LoVo (cell line): ENCODE data around the gene ANXA1.

Experiments used
- DNase-seq: peaks from one replicate; pipeline ENCODE4 v3.0.0-alpha.2; 2016; ENCODE audit warnings: low spot score

ANXA1 gene

GRCh38 chr9:73151653-73152542 lies at the start of gene ANXA1:
ANXA1 (plus strand) TSS chr9:73151865; CDS start chr9:73158536, 6,671 bp downstream.
- peak; percentile 87 for DNase-seq

GRCh38 chr9:73104342-73104741 lies 47.3 kb upstream of the ANXA1 start:
- DNase-seq: no peak

GRCh38 chr9:73104921-73105320 lies 46.7 kb upstream of the ANXA1 start:
- no peak for DNase-seq

GRCh38 chr9:73107489-73108069 lies 44.1 kb upstream of the ANXA1 start:
- peak; percentile 57 for DNase-seq

GRCh38 chr9:73114058-73114457 lies 37.6 kb upstream of the ANXA1 start:
- peak; percentile 27 for DNase-seq

GRCh38 chr9:73114958-73115357 lies 36.7 kb upstream of the ANXA1 start:
- DNase-seq: no peak

- DNase-seq: no peak
Measured at GRCh38 chr9:73116031-73116430, 35.6 kb upstream of the ANXA1 start.

- no peak for DNase-seq
Measured at GRCh38 chr9:73116880-73117279, 34.8 kb upstream of the ANXA1 start.

GRCh38 chr9:73118286-73118685 lies 33.4 kb upstream of the ANXA1 start:
- no peak for DNase-seq

GRCh38 chr9:73118898-73119554 lies 32.6 kb upstream of the ANXA1 start:
- DNase-seq: peak; percentile 38

GRCh38 chr9:73121375-73121935 lies 30.2 kb upstream of the ANXA1 start:
- DNase-seq: no peak

- DNase-seq: no peak
Measured at GRCh38 chr9:73125651-73126050, 26.0 kb upstream of the ANXA1 start.

GRCh38 chr9:73129941-73130685 lies 21.6 kb upstream of the ANXA1 start:
- DNase-seq: no peak

GRCh38 chr9:73131461-73131860 lies 20.2 kb upstream of the ANXA1 start:
- DNase-seq: no peak

GRCh38 chr9:73132034-73132776 lies 19.5 kb upstream of the ANXA1 start:
- DNase-seq: peak; percentile 69

GRCh38 chr9:73133022-73133651 lies 18.5 kb upstream of the ANXA1 start:
- no peak for DNase-seq

GRCh38 chr9:73133921-73134407 lies 17.7 kb upstream of the ANXA1 start:
- peak; percentile 71 for DNase-seq

GRCh38 chr9:73135394-73135793 lies 16.3 kb upstream of the ANXA1 start:
- DNase-seq: no peak

- DNase-seq: no peak
Measured at GRCh38 chr9:73137286-73137899, 14.3 kb upstream of the ANXA1 start.

- DNase-seq: no peak
Measured at GRCh38 chr9:73137914-73138313, 13.8 kb upstream of the ANXA1 start.
